ENCODE results near the gene RXFP2.
A peak's percentile ranks its signal among the peaks of the same experiment; 100 is the strongest.

RXFP2 gene

DNA sequence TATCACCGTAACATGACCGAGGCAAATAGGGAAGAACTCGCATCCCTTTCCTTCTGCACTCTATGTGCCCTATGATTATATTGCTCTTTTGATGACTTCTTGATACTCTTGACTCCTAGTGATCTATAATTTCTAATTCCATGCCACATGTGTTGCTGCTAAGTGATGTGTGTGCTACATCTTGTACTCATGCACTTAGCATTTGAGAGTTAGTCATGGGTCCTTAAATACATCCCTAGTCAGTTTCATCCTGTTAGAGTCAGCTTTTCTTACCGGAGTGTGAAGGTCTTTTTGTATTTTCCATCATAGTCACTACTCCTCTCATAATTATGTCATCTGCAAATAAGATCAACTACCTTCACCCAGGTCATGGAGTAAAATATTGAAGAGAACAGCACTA is 30.2 kb downstream of the RXFP2 start:
- DNase-seq = no peak

DNA sequence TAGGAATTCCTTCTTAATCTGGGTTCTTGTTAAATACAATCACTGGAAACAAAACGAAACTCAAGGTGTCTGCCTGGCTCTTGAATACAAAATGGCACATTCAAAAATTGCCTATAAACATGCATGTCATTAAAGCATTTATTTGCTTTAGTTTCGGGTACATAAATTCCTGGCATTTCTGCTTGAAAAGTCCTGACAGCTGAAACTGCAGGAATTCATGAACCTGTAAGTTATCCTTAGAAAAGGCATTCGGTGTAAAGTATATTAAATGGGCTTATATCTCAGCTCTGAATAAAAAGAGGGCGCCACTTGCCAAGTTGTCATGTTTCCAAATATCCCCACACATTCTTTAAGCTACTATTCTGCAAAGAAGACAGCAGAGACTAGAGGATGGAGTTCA is 32.9 kb downstream of the RXFP2 start:
- no peak for DNase-seq

GRCh38 chr13:31773538-31773937 is 34.2 kb downstream of the RXFP2 start:
- no peak for DNase-seq

DNA sequence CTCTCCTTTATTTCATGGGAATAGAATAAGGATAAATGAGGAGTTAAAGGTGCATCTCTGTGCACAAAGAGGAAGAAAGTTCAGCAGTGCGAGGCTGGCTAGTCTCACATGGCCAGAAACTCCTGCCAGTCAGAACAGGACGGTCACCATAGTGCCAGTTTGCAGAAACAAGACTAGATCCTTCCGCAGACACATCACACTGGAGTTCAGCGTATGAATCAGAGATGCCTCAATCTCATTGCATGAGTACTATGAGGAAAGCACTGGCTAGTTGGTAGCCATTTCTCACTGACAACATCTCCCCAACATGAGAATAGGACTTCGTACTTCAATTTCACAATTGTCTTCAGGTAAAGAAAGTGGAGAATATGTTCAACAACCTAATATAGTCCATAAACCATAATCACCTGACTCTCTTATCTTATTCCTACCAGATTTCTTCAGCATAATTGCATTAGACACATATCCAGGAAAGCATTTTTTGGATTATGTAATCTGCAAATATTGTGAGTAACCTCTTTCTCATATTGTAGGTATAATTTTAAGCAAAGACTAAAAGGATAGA is 34.9 kb downstream of the RXFP2 start:
- no peak for DNase-seq

- DNase-seq = no peak
These were observed 35.8 kb downstream of the RXFP2 start for GRCh38 chr13:31775148-31775547.

- no peak for DNase-seq
These were observed 36.4 kb downstream of the RXFP2 start for GRCh38 chr13:31775686-31776085.

DNA sequence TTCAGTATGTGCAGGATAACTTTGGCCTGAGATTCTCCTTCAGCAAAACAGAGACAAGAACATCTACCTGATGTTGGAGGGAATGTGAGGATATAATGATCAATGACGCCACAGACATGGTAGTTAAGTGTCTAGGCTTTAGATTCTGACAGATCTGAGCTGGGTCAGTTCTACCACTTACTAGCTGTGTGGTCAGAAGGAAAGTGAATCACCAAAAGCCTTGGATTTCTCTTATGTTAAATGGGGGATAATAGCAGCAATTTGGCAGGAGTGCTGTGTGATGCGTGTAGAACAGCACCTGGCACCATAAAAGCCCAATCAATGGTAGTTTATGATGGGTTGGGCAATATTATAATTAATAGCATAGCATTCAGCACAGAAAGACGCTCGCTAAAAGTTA is 41.7 kb downstream of the RXFP2 start:
- no peak for DNase-seq

DNA sequence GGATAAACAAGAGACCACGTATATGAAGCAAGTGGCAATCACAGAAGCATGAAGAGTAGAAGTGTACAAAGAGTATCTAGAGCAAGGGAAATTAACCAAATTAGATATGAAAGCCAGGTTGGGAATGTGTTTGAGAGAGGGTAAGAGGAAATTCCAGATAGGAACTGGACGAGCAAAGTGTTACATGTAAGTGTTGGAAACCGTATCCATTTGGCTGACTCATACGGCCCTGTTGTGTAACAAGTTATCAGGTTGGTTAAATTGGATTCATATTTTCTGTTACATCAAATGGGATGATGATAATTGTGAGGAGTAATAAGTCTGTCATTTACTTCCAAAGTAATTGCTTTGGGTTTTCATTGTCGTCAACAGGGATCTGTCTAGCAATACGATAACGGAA is 46.7 kb downstream of the RXFP2 start:
- DNase-seq = no peak

- no peak for DNase-seq
These were observed 51.7 kb downstream of the RXFP2 start for GRCh38 chr13:31790992-31791391.

GRCh38 chr13:31793246-31793645 is 53.9 kb downstream of the RXFP2 start:
- DNase-seq = no peak

- no peak for DNase-seq
These were observed 55.1 kb downstream of the RXFP2 start for GRCh38 chr13:31794452-31794851.

DNA sequence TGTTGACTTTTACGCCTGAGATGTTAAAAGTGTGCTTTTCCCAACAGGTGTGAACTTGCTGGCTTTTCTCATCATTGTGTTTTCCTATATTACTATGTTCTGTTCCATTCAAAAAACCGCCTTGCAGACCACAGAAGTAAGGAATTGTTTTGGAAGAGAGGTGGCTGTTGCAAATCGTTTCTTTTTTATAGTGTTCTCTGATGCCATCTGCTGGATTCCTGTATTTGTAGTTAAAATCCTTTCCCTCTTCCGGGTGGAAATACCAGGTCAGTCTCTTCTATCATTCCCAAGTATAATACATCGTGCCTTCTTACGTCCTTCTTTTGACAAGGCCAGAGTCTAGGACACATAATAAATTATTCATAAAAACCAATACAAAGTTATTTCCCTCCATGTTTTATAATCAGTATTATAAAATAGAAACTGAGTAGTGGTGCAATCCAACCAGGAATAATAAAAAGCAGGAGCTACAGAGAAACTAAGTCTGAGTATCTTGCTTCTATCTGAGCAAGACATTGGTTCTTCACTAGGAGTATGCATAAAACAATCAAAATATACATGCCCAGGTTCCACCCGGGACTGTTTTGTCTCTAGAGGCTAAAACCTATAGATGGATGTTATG is 57.9 kb downstream of the RXFP2 start:
- DNase-seq = peak; percentile 19 to 26

DNA sequence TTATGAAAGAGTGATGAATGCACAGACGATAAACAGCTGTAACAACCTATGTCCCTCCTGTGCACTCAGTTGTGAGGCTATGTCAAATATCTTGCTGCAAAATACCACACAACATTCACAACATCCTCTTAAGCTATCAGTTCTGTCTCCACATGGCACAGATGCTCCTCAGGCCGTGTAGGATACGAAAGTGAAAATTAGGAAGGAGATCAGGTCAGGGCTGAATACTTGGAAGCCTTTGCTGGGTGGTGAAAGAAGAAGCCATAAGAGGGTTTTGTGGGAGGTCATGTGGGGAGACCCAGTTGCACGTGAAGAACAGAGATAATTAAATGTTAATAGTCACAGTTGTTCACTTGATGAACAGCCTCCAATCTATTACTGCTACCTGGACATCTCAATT is 58.9 kb downstream of the RXFP2 start:
- no peak for DNase-seq

DNA sequence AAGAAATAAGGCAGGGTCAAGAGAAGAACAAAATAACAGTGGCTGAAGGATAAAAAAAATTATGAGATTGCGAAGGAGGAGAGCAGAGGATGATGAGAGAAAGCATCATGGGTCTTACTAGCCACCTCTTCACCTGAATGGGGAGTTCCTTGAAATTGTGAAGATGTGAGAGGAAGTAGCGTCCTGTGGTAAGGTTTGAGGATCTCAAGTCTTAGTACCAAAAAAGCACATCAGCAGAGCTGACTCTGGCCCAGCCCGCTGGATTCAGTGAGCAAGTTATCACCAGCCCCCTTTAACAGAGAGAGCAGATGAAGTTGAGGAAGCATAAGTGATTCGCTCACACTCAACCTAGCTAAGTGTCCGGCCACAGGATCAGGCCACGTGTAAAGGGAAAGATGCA is 61.8 kb downstream of the RXFP2 start:
- DNase-seq = no peak

GRCh38 chr13:31803311-31803710 is 64.0 kb downstream of the RXFP2 start:
- DNase-seq = peak; percentile 84 to 91

DNA sequence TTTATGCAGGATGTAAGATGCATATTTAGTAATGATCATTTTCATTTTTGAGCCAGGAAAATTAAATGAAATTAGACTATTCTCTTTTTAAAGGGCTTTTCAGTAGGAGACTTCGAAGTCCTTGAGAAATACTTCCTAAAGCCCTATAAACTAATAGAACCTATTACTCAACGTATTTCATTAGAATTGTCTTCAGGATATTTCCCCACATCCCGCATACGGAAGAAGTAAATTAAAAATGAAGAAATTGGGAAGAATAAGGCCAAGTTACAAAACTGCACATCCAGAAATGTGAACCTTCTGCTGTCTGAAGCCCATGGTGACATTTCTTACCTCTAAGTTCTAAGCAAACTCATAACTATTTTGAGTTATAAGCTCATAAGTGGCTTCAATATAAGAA is 66.5 kb downstream of the RXFP2 start:
- peak; percentile 71 to 82 for DNase-seq

GRCh38 chr13:31807090-31807541 is 67.8 kb downstream of the RXFP2 start:
- DNase-seq = peak; percentile 91 to 97

- DNase-seq = no peak
These were observed 75.2 kb downstream of the RXFP2 start for GRCh38 chr13:31814536-31814935.

GRCh38 chr13:31815361-31816144 is 76.2 kb downstream of the RXFP2 start:
- no peak for DNase-seq

DNA sequence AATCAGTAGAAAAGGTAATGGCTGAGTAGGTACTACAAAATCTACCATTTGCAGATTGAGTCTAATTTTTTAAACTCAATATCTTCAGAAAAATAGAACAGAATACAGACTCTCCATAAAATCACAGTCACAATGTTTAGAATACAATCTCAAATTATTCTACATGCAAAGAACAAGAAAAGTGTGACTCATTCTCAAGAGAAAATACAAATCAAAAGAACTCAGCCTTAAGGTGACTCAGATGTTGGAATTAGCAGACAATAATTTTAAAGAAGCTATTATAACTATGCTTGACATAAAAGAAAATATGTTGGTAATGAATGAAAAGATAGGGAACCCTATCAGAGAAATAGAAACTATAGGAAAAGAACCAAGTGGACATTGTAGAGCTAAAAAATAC is 78.9 kb downstream of the RXFP2 start:
- DNase-seq = no peak

- DNase-seq = peak; percentile 68 to 71
These were observed 85.6 kb downstream of the RXFP2 start for GRCh38 chr13:31824705-31825517.

- DNase-seq = no peak
These were observed 87.2 kb downstream of the RXFP2 start for GRCh38 chr13:31826521-31826920.

DNA sequence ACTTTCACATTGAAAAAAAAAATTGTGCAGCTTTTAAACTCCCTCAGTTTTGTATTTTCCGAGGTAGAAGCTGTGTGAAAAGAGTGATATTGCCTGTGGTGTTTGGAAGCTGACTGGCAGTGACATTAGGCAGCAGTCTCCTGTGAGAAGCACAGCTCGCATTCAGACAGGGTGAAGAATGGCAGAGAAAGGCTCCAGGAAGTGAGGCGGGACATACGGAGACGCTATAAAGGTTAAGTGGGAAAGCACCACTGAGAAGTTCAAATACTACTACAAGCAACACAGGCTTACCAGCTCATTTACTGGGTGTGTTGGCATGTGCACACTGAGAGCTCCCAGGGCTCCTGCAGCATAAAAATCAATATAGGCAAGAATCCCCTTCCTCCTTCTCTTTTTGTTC is 88.4 kb downstream of the RXFP2 start:
- DNase-seq = no peak
